Neural progenitor cell (in vitro differentiated cells): ENCODE data around the gene GRAMD1C.

Experiments
- EZH2 ChIP-seq: fragments of 200-600 bp; sonication (generic); IDR thresholded peaks from 2 replicates; pipeline ENCODE4 v1.6.1; 2017; ENCODE audit warnings: antibody characterized with exemption, mild to moderate bottlenecking, moderate library complexity
- EZH2phosphoT487 ChIP-seq: fragments of 200-600 bp; sonication (generic); IDR thresholded peaks from 2 replicates; pipeline ENCODE4 v1.6.1; 2017; ENCODE audit warnings: antibody characterized with exemption
- TF ChIP-seq, protein P1 (sequence below): fragments of 200-600 bp; sonication (generic); IDR thresholded peaks from 2 replicates; pipeline ENCODE4 v1.5.1; 2017; ENCODE audit warnings: antibody characterized with exemption, mild to moderate bottlenecking

GRCh38 chr3:113947372-113948014 is 108.9 kb downstream of the GRAMD1C start, which contains the start of gene ZDHHC23:
- TF ChIP-seq EZH2phosphoT487, result no peak
- TF ChIP-seq, protein P1, sequence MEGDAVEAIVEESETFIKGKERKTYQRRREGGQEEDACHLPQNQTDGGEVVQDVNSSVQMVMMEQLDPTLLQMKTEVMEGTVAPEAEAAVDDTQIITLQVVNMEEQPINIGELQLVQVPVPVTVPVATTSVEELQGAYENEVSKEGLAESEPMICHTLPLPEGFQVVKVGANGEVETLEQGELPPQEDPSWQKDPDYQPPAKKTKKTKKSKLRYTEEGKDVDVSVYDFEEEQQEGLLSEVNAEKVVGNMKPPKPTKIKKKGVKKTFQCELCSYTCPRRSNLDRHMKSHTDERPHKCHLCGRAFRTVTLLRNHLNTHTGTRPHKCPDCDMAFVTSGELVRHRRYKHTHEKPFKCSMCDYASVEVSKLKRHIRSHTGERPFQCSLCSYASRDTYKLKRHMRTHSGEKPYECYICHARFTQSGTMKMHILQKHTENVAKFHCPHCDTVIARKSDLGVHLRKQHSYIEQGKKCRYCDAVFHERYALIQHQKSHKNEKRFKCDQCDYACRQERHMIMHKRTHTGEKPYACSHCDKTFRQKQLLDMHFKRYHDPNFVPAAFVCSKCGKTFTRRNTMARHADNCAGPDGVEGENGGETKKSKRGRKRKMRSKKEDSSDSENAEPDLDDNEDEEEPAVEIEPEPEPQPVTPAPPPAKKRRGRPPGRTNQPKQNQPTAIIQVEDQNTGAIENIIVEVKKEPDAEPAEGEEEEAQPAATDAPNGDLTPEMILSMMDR, result no peak
- peak; percentile 48 for TF ChIP-seq EZH2
